Stimulated activated CD8-positive, alpha-beta memory T cell treated with anti-CD3 and anti-CD28 coated beads, Interleukin-4, amount 100 ng/mL, for 48 hours (primary cell): ENCODE data around the gene CPA1.
A peak's percentile ranks its signal among the peaks of the same experiment; 100 is the strongest.

Experiments used
- DNase-seq: peaks from one replicate; pipeline ENCODE4 v3.0.0-alpha.2; 2020

Gene CPA1

GRCh38 chr7:130379921-130380860 lies at the start of gene CPA1:
TSS of gene CPA1 (plus strand) at chr7:130380494. CDS start at chr7:130380521, 27 bp downstream.
- no peak for DNase-seq

DNA sequence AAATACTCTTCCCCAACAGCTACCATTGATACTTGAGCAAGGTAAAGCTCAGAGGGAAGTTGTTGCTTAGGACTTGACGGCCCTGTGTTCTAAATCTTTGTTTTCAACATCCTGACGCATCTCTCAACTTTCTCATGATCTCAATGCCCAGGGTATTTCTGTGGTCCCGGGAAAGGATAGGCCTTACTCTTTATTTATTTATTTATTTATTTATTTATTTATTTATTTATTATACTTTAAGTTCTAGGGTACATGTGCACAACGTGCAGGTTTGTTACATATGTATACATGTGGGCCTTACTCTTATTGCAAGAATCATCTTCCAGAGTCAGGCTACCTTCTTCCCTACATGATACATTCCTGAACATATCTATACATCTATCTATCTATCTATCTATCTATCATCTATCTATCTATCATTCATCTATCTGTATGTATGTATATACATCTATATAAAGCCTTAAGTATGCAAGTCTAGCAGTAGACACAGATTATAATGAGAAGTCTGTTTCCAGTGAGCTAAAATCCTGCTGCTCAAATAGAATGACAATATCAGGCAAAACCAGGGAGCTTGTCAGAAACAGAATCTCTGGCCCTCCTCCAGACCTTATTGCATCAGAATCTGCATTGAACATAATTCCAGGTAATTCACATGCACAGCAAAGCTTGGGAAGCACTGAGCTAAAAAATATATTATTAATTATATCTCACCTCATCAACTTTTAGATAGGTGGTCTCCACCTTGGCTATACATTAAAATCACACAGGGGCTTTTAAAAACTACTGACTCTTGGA lies 47.8 kb upstream of the CPA1 start:
- no peak for DNase-seq

GRCh38 chr7:130333832-130334231 lies 46.5 kb upstream of the CPA1 start:
- DNase-seq = no peak

- no peak for DNase-seq
Measured at GRCh38 chr7:130334274-130334673, 46.0 kb upstream of the CPA1 start.

DNA sequence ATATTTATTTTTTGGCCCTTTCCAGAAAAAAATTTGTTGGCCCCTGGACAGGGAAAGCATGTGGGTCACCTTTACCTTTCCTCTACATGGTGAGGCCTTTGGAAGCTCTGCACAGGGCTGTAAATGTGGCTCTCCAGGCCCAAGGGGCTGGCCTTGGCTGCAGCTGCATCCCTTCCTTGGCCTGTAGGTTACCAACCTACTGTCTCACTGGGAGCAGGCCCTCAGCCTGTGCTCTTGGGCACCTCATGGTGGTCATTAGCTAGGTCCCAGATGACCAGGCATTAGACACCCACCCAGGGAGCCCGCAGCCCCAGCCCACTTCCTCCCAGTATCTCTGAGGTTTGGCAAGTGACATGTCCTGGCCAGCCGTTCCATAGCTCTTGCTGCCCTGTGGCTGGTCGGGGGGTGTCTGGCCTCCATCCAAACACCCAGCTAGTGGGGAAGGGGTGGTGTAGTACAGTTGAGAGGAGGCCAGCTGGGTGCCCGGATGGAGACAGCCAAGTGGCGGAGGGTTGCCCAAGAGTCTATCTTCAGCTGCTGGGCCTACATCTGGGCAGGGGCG lies 42.8 kb upstream of the CPA1 start:
- no peak for DNase-seq

- DNase-seq = no peak
Measured at GRCh38 chr7:130338233-130338632, 42.1 kb upstream of the CPA1 start.

DNA sequence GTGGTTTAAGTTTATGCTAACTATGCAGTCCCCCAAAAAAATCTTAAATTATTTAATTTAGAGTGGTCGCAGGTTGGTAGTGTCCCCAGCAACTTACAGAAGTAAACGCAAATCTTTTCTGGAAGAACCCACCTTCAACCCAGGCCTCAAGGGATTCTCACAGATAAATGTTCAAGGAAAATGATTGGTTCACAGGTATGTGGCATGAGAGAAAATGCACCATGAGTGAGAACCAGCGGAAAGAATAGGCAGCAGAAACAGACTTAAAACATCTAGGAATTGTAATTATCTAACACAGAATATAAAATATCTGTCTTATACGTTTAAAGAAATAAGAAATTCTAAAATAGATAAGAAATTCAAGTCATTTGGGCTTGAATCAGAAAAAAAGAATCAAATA lies 38.4 kb upstream of the CPA1 start:
- DNase-seq = no peak

DNA sequence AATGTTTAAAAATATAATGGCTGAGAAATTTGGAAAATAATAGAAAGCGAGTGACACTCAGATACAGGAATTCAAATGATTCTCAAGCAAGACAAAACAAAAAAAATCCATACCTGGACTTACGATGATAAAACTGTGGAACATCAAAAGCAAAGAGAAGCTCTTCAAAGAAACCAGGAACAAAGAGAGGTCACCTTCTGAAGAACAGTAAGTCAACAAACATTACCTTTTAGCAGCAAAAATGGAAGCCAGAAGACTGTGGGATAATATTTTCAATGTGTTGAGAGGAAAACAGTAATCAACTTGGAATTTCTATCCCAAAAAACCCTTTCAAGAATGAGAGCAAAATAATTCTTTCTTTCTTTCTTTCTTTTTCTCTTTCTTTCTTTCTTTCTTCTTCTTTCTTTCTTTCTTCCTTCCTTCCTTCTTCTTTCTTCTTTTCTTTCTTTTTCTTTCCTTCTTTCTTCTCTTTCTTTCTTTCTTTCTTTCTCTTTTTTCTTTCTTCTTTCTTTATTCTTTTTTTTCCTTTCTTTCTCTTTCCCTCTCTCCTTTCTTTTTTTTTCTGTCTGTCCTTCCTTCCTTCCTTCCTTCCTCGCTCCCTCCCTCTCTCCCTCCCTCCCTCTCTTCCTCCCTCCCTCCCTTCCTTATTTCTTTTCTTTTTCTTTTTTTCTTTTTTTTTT lies 37.5 kb upstream of the CPA1 start:
- no peak for DNase-seq

GRCh38 chr7:130344271-130344866 lies 35.9 kb upstream of the CPA1 start, which contains the start of gene CPA5:
TSS of gene CPA5 (plus strand) at chr7:130344816. CDS start at chr7:130346486, 1,670 bp downstream.
- DNase-seq = no peak

DNA sequence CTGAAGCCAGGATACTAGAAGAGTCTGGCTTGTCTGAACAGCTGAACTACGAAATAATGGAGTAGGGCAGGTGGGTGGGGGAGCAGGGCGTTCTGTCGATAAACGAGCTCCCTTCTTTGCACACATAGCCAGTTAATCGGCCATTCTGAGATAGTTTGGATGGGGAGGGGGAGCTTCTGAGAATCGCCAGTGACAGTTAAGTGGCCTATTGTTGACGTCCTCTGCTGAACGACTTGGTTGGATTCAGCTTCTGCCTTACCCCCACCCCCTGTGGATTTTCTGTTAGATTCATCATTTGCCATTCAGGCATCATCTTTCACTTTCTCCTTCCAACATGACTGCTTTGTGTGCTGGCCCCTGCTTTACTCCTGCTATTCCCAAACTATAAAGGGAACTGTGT lies 35.2 kb upstream of the CPA1 start:
- DNase-seq = no peak

GRCh38 chr7:130345725-130346124 lies 34.6 kb upstream of the CPA1 start:
- no peak for DNase-seq

DNA sequence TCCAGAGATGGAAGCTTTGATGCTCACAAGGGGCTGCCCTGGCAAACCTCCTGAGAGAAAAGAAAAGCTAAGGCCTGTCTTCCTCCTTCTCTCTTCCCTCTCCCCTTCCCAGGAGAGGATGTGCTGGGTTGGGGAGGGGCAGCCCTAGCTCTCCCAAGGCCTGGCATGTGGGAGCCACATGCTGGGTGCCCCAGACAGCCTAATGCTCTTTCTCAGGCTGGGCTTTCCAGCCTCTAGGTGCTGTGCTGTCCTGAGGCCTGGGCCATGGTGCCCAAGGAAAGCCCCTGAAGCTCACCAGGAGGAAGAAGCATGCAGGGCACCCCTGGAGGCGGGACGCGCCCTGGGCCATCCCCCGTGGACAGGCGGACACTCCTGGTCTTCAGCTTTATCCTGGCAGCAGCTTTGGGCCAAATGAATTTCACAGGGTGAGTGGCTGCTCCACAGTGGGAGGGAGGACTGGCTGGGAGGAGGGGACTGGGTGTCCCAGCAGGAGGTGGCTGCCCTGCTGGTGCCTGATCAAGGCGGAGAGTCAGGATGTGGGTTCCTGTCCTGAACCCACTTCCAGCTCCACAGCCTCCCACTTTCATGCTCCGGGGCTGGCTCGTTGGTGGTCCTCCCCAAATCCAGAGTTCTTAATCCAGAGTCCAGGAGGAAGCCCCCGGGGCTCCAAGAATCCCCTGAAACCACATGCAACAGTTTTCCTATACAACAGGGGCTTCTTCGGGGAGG lies 34.0 kb upstream of the CPA1 start:
- no peak for DNase-seq

GRCh38 chr7:130346941-130347340 lies 33.4 kb upstream of the CPA1 start:
- DNase-seq = no peak

- no peak for DNase-seq
Measured at GRCh38 chr7:130349911-130350782, 30.1 kb upstream of the CPA1 start.

DNA sequence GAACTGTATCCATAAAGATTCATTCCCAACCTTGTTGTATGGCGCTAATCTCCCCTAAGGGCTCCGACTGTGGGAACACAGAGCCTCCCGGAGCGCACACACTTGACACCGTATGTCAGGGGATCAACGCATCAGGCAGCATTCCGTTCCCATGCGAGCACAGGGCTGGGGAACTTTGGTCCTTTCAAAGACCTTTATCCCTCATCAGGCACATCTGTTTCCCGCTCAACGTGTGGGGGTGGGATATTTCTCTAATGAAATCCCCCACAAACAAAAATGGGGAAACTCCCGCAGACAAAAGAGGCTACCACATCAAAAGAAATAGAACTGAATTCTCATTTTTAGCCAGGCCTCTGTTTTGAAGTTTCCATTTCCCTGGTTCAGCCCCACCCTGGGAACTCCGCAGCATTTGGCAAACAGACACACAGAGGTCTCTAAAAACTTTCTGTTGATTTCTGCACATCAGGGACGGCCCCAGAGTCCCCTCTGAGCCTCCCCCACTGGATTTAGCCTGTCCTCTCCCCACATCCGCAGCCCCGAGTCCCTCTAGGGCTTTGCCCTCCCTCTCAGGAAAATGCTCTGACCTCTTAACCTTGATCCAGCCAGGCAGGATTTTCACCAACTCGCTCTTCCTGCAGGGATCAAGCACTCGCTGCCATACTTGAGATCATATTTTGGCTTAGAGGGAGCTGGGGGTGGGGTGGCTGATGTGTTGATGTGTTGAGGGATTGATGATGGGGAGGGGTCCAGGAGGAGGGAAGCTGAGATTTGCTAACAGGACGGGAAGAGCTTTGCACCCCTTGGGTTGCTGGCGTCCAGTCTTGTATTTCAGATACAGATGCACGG lies 29.1 kb upstream of the CPA1 start:
- DNase-seq = peak; percentile 21

DNA sequence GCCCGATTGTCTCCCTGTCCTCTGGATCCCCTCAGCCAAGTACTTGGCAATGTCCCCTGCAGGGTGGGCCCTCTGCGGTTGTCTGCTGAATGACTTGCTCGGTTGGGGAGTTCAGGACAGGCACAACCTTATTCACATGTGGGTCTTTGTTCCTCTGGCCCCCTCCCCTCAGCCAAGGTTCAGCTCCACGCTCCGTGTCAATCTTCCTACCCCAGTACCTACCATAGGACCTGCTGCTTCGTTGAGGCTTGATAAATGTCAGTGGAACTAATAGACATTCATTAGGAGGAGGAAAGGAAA lies 28.6 kb upstream of the CPA1 start:
- no peak for DNase-seq

GRCh38 chr7:130352194-130353074 lies 27.9 kb upstream of the CPA1 start:
- DNase-seq = peak; percentile 19

DNA sequence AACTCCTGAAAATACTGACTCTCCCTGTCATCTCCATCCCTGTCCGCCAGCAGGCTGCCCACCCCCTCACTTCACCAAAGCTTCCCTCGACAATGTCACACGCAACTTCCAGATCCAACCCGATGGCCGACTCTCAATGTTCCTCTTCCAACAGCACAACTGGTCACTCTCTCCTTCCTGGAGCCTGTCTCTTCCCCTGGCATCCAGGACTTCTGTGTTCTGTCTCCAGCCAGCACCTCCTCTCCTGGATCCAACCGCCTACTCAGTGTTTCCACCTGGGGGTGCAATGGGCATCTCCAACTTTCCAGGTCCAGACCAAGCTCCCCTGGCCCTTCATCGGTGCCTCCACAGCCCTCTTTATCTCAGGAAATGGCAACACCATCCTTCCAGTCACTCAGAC lies 27.1 kb upstream of the CPA1 start:
- no peak for DNase-seq
